Endothelial cell of hepatic sinusoid (primary cell): Measurements from ENCODE around the gene KLF11.
"Not testable (repeated sequence)": the region's sequence is repeated elsewhere in the genome, so short reads cannot be mapped to it uniquely, and the experiment has no call there.

ENCODE experiments used
- in situ Hi-C: cut with HindIII; loops from 2 replicates; pipeline ENCODE4 v1.10.0; 2017; ENCODE audit warnings: low sequenced_read_pairs

KLF11 gene

GRCh38 chr2:10080536-10081304, 37.4 kb downstream of the KLF11 start:
- in situ Hi-C loops, result no loop called here

GRCh38 chr2:10083046-10083445, 39.7 kb downstream of the KLF11 start:
- in situ Hi-C loops, result no loop called here

- in situ Hi-C loops, result no loop called here
These were observed 40.4 kb downstream of the KLF11 start for GRCh38 chr2:10083692-10084211.

- in situ Hi-C loops, result no loop called here
These were observed 41.0 kb downstream of the KLF11 start for GRCh38 chr2:10084223-10084865.

- in situ Hi-C loops, result no loop called here
These were observed 41.8 kb downstream of the KLF11 start for GRCh38 chr2:10085043-10085667.

- in situ Hi-C loops, result no loop called here
These were observed 42.3 kb downstream of the KLF11 start for GRCh38 chr2:10085668-10086059.

- in situ Hi-C loops, result no loop called here
These were observed 43.6 kb downstream of the KLF11 start for GRCh38 chr2:10086950-10087349.

- in situ Hi-C loops, result no loop called here
These were observed 44.0 kb downstream of the KLF11 start for GRCh38 chr2:10087360-10087759.

- in situ Hi-C loops, result no loop called here
These were observed 46.3 kb downstream of the KLF11 start for GRCh38 chr2:10089565-10090190.

GRCh38 chr2:10091182-10091888, 48.0 kb downstream of the KLF11 start:
- in situ Hi-C loops, result no loop called here

- in situ Hi-C loops, result not testable (repeated sequence)
These were observed 48.5 kb downstream of the KLF11 start for GRCh38 chr2:10091889-10092244.

- in situ Hi-C loops, result no loop called here
These were observed 51.0 kb downstream of the KLF11 start for GRCh38 chr2:10094271-10094814.

- in situ Hi-C loops, result loop anchor here (5.0 kb wide), 1 partner anchor 53 kb away; the partner anchor contains the start of gene KLF11
These were observed 51.8 kb downstream of the KLF11 start for GRCh38 chr2:10095175-10095574.

GRCh38 chr2:10096641-10097040, 53.3 kb downstream of the KLF11 start:
- in situ Hi-C loops, result loop anchor here (5.0 kb wide), 1 partner anchor 54 kb away; the partner anchor contains the start of gene KLF11

GRCh38 chr2:10097352-10098148, 54.2 kb downstream of the KLF11 start:
- in situ Hi-C loops, result loop anchor here (5.0 kb wide), 1 partner anchor 55 kb away; the partner anchor contains the start of gene KLF11

GRCh38 chr2:10101491-10101890, 58.1 kb downstream of the KLF11 start:
- in situ Hi-C loops, result no loop called here

- in situ Hi-C loops, result no loop called here
These were observed 59.8 kb downstream of the KLF11 start for GRCh38 chr2:10103179-10103578.
